Measurements from ENCODE around the gene HEXD. TPM values are rescaled to one million over a fixed set of nuclear protein-coding genes. Genes with fewer than 3 reads are reported as not detected.
A peak's percentile ranks its signal among the peaks of the same experiment; 100 is the strongest.

HEXD gene
- total RNA-seq, 1 experiment from 2014 or later = 30.0 TPM

GRCh38 chr17:82384051-82384729, 34.0 kb upstream of the HEXD start:
- POLR2A ChIA-PET (ENCODE audit: unreplicated experiment) = interaction anchor here (0.6 kb wide), 1 partner anchor 8 kb away, joined by 6 read pairs; no protein-coding TSS in a partner anchor

GRCh38 chr17:82384730-82385481, 33.2 kb upstream of the HEXD start:
- Histone ChIP-seq H3K36me3 (ENCODE audit: low read depth) (no peaks in the 10 kb centered on the region), H3K79me2 (ENCODE audit: low read depth) (no peaks in the 10 kb centered on the region), H3K4me2 (peak overlapping the region; percentile 15), H3K9me2 (ENCODE audit: insufficient read depth) (no peaks in the 10 kb centered on the region), H3F3A (ENCODE audit: insufficient read depth, low read depth) (no peaks in the 10 kb centered on the region), H3K4me1 (replicated peaks; ENCODE audit: insufficient read depth) (no peaks in the 10 kb centered on the region; the same call in 1 of the 2 replicates), H3K4me3 (no peak overlapping the region), H2AFZ (no peak overlapping the region), H4K20me1 (ENCODE audit: insufficient read depth) (no peaks in the 10 kb centered on the region; the same call in 1 of the 2 replicates), H3K27ac (no peak overlapping the region), H3K27me3 (ENCODE audit: insufficient read depth, low read depth) (no peaks in the 10 kb centered on the region), H3K9me3 (ENCODE audit: insufficient read depth, low read depth) (no peaks in the 10 kb centered on the region)
- TF ChIP-seq, protein P1, sequence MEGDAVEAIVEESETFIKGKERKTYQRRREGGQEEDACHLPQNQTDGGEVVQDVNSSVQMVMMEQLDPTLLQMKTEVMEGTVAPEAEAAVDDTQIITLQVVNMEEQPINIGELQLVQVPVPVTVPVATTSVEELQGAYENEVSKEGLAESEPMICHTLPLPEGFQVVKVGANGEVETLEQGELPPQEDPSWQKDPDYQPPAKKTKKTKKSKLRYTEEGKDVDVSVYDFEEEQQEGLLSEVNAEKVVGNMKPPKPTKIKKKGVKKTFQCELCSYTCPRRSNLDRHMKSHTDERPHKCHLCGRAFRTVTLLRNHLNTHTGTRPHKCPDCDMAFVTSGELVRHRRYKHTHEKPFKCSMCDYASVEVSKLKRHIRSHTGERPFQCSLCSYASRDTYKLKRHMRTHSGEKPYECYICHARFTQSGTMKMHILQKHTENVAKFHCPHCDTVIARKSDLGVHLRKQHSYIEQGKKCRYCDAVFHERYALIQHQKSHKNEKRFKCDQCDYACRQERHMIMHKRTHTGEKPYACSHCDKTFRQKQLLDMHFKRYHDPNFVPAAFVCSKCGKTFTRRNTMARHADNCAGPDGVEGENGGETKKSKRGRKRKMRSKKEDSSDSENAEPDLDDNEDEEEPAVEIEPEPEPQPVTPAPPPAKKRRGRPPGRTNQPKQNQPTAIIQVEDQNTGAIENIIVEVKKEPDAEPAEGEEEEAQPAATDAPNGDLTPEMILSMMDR (conservative IDR thresholded peaks at IDR 0.05) = no peak
- no peak for TF ChIP-seq EZH2 (IDR thresholded peaks at IDR 0.05; ENCODE audit: low read depth)
- ChIA-PET CTCF (no interaction called here), POLR2A (ENCODE audit: unreplicated experiment) (interaction anchor here (0.6 kb wide), 1 partner anchor 9 kb away, joined by 6 read pairs; no protein-coding TSS in a partner anchor)
- intact Hi-C loops (cut with micrococcal nuclease; ENCODE audit: unreplicated experiment) = no loop called here
- BruUV-seq (replicated peaks) = no TSS peak
- peak; percentile 46 to 78 for DNase-seq

More at GRCh38 chr17:82384051-82384729, 34.0 kb upstream of the HEXD start:
- no peaks in the 10 kb centered on the region for H3K27me3 ChIP-seq (ENCODE audit: insufficient read depth, low read depth)
- no peak overlapping the region for H3K27ac ChIP-seq
- no peak for DNase-seq
- H3K36me3 ChIP-seq (ENCODE audit: low read depth) = no peaks in the 10 kb centered on the region
- TF ChIP-seq, protein P1 (conservative IDR thresholded peaks at IDR 0.05) = no peak
- no peak for TF ChIP-seq EZH2 (IDR thresholded peaks at IDR 0.05; ENCODE audit: low read depth)
- intact Hi-C loops (cut with micrococcal nuclease; ENCODE audit: unreplicated experiment) = no loop called here
- H3K4me3 ChIP-seq = no peak overlapping the region
- H3K9me3 ChIP-seq (ENCODE audit: insufficient read depth, low read depth) = no peaks in the 10 kb centered on the region
- H3K4me1 ChIP-seq (replicated peaks; ENCODE audit: insufficient read depth) = no peaks in the 10 kb centered on the region; the same call in 1 of the 2 replicates
- H3K79me2 ChIP-seq (ENCODE audit: low read depth) = no peaks in the 10 kb centered on the region
- BruUV-seq (replicated peaks) = no TSS peak
- CTCF ChIA-PET = no interaction called here
- no peaks in the 10 kb centered on the region for H3F3A ChIP-seq (ENCODE audit: insufficient read depth, low read depth)
- H3K9me2 ChIP-seq (ENCODE audit: insufficient read depth) = no peaks in the 10 kb centered on the region
- H3K4me2 ChIP-seq = no peak overlapping the region
- H4K20me1 ChIP-seq (ENCODE audit: insufficient read depth) = no peaks in the 10 kb centered on the region; the same call in 1 of the 2 replicates
- no peak overlapping the region for H2AFZ ChIP-seq

DNA sequence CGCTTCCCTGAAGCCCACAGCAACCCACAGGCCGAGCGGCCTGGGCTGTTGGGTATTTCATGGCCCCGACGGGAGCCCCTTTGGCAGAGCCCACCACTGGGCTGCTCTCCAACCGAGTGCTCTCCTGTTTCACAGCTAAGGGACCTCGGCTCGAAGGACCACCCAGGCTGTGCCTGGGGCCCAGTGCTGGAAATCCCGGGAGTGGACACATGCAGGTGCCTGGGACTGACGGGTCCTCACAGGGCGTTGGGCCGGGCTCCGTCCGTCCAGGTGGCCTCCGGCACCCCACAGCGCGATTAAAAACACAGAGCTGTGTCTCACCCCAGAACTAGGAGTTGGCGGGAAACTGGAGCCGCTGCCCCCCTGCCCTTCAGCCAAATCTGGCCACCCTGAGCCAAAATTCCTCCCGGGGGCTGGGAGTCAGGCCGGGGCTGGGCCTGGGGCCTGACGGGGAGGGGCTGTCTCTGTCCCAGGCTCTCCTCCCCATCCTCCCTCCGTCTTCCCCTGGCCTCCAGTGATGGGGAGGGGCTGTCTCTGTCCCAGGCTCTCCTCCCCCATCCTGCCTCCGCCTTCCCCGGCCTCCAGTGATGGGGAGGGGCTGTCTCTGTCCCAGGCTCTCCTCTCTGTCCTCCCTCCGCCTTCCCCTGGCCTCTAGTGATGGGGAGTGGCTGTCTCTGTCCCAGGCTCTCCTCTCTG, 32.4 kb upstream of the HEXD start:
- TF ChIP-seq EZH2 (IDR thresholded peaks at IDR 0.05; ENCODE audit: low read depth) = no peak
- TF ChIP-seq, protein P1 (conservative IDR thresholded peaks at IDR 0.05) = no peak
- intact Hi-C loops (cut with micrococcal nuclease; ENCODE audit: unreplicated experiment) = no loop called here
- H3K9me2 ChIP-seq (ENCODE audit: insufficient read depth) = no peaks in the 10 kb centered on the region
- H3K27ac ChIP-seq = no peak overlapping the region
- no peak overlapping the region for H2AFZ ChIP-seq
- H3K9me3 ChIP-seq (ENCODE audit: insufficient read depth, low read depth) = no peaks in the 10 kb centered on the region
- no peak overlapping the region for H3K4me3 ChIP-seq
- H3K4me1 ChIP-seq (replicated peaks; ENCODE audit: insufficient read depth) = no peaks in the 10 kb centered on the region; the same call in 1 of the 2 replicates
- BruUV-seq (replicated peaks) = no TSS peak
- H3K27me3 ChIP-seq (ENCODE audit: insufficient read depth, low read depth) = no peaks in the 10 kb centered on the region
- CTCF ChIA-PET = no interaction called here
- H3K4me2 ChIP-seq = no peak overlapping the region
- H4K20me1 ChIP-seq (ENCODE audit: insufficient read depth) = no peaks in the 10 kb centered on the region; the same call in 1 of the 2 replicates
- H3F3A ChIP-seq (ENCODE audit: insufficient read depth, low read depth) = no peaks in the 10 kb centered on the region
- POLR2A ChIA-PET (ENCODE audit: unreplicated experiment) = no interaction called here
- H3K36me3 ChIP-seq (ENCODE audit: low read depth) = no peaks in the 10 kb centered on the region
- H3K79me2 ChIP-seq (ENCODE audit: low read depth) = no peaks in the 10 kb centered on the region
- DNase-seq = no peak
